GM19023 (cell line): ENCODE data around the gene EPPIN.

Experiments used
- ATAC-seq: cut with Tn5 transposase; IDR thresholded peaks from one replicate; pipeline ENCODE4 v1.9.1; 2021; ENCODE audit warnings: mild to moderate bottlenecking, moderate library complexity; ENCODE audit not compliant: unreplicated experiment

Gene EPPIN

GRCh38 chr20:45539382-45539781, 7.8 kb downstream of the EPPIN start, which contains the start of gene WFDC6:
Gene WFDC6 (minus strand): TSS chr20:45539482. CDS start chr20:45539407, 75 bp downstream.
- ATAC-seq, result no peak

- no peak for ATAC-seq
Measured at GRCh38 chr20:45538209-45538799, 8.9 kb downstream of the EPPIN start.

- no peak for ATAC-seq
Measured at GRCh38 chr20:45527294-45527693, 19.9 kb downstream of the EPPIN start.

GRCh38 chr20:45523821-45524220, 23.4 kb downstream of the EPPIN start:
- no peak for ATAC-seq

GRCh38 chr20:45518282-45518681, 28.9 kb downstream of the EPPIN start:
- ATAC-seq, result no peak

- no peak for ATAC-seq
Measured at GRCh38 chr20:45515147-45515913, 31.9 kb downstream of the EPPIN start, which contains the start of gene SPINT3. Gene SPINT3 (minus strand): TSS chr20:45515622. CDS start chr20:45515608, 14 bp downstream.

GRCh38 chr20:45510242-45510862, 36.8 kb downstream of the EPPIN start:
- ATAC-seq, result no peak

- ATAC-seq, result no peak
Measured at GRCh38 chr20:45509091-45509490, 38.1 kb downstream of the EPPIN start.

GRCh38 chr20:45508068-45508886, 38.9 kb downstream of the EPPIN start:
- no peak for ATAC-seq

- ATAC-seq, result no peak
Measured at GRCh38 chr20:45507011-45507820, 40.0 kb downstream of the EPPIN start.

- ATAC-seq, result no peak
Measured at GRCh38 chr20:45506398-45506797, 40.8 kb downstream of the EPPIN start.

GRCh38 chr20:45503403-45503802, 43.8 kb downstream of the EPPIN start:
- ATAC-seq, result no peak

- no peak for ATAC-seq
Measured at GRCh38 chr20:45502561-45502960, 44.6 kb downstream of the EPPIN start.

- no peak for ATAC-seq
Measured at GRCh38 chr20:45501600-45501999, 45.6 kb downstream of the EPPIN start.

GRCh38 chr20:45500022-45500421, 47.2 kb downstream of the EPPIN start:
- no peak for ATAC-seq

- ATAC-seq, result no peak
Measured at GRCh38 chr20:45497971-45498494, 49.2 kb downstream of the EPPIN start.

GRCh38 chr20:45496166-45496565, 51.0 kb downstream of the EPPIN start:
- ATAC-seq, result no peak

- ATAC-seq, result no peak
Measured at GRCh38 chr20:45495501-45495941, 51.7 kb downstream of the EPPIN start.
